Breast epithelium (tissue), 3 donors: ENCODE measurements around the gene TJAP1.

Experiments used
- CTCF ChIP-seq, 3 donors: fragments of 450-650 bp; IDR thresholded peaks; one replicate each; pipeline ENCODE4 v1.5.1; 2016 to 2017; ENCODE audit warnings: antibody characterized with exemption in 3 of 3, mild to moderate bottlenecking in 3 of 3, moderate library complexity in 3 of 3
- POLR2A ChIP-seq: fragments of 450-650 bp; IDR thresholded peaks from one replicate; pipeline ENCODE4 v1.6.1; 2016; ENCODE audit warnings: antibody characterized with exemption, mild to moderate bottlenecking, moderate library complexity
- POLR2AphosphoS5 ChIP-seq, 3 donors: sonication (generic); formaldehyde crosslinking; IDR thresholded peaks; one replicate each; pipeline ENCODE4 v1.6.1; 2017; ENCODE audit warnings: antibody characterized with exemption in 3 of 3

GRCh38 chr6:43434943-43435342 lies 42.4 kb upstream of the TJAP1 start:
- no peak for TF ChIP-seq CTCF (IDR thresholded peaks at IDR 0.05)
- no peak for TF ChIP-seq POLR2A
- TF ChIP-seq POLR2AphosphoS5 (IDR thresholded peaks at IDR 0.05): no peak
